Activated CD4-positive, alpha-beta T cell treated with anti-CD3 and anti-CD28 coated beads for 4 hours (primary cell): ENCODE measurements around the gene ATG9A.

Experiments used
- DNase-seq, 2 donors: peaks; one replicate each; pipeline ENCODE4 v3.0.0-alpha.2; 2020

ATG9A gene

DNA sequence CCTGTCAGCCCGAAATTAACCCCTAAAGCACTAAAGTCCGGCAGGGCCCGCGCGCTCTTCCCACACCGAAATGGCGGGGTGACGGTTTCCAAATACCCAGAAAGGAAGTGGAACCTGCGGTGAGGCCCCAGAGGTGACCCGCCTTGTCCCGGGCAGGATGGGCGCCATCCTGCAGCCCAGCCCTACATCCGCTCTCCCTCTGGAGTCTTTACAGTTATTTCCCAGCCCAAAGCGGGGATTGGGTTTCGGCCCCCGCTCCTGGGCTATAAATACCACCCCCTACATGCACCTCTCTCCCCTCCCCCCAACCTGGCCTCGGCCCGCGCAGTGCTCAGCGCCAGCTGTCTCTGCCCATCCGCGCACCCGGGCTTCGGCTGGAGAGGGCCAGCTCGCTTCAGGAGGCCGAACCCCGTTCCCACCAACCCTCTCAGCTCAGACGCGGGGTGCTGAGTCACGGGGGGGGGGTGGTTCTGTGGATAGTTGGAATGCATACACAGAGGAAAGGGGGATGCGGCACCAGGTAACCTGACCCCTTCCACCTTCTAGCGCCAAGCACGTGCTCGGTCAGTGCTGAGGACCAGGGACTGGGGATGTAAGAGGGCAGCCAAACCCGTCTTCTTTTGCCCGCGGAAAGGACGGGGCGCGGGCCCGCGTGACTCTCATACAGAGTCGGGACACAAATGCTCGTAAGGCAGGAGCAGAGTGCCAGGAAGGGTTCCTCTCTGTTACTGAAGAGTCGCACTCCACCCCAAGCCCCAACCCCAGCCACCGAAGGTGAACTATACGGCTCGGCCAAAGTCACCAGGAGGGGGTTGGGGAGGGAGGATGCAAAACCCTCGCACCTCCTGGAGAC, 23.7 kb upstream of the ATG9A start, which contains the start of gene TUBA4B:
TUBA4B (plus strand) TSS at position 344 of the 853 bp plus-strand sequence; CDS start at position 509, 165 bp downstream.
- peak; percentile 46 to 47 for DNase-seq

DNA sequence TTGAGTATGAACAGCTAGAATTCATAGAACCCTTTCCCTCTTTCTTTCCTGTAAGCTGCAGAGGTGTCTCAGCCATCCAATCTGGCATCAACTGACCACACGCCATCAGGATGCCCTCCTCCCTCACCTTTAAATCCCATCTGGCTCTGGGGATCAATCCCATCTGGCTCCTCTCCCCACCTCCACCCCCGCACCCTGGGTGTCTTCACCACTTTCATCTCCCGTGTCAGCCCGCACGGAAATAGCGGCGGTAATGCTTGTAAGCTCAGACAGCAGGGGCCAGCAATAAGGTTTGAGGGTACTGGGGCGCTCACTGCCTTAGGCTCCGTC, 23.1 kb upstream of the ATG9A start:
- peak; percentile 41 to 49 for DNase-seq

DNA sequence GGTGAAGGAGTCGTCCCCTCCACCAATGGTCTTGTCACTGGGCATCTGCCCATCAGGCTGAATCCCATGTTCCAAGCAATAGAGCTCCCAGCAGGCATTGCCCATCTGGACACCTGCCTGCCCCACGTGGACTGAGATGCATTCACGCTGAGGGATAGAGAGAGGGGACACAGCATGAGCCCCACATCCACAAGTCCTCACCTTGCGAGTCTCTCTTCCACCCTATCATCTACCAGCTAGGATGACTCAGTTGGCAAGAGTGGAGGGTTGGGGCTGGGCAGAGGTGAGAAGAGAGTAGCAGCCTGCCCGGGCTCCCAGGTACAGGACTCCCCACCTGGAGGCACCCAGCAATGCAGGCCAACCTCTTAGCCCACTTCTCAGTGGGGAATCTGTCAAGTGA, 22.6 kb upstream of the ATG9A start:
- DNase-seq, result peak; percentile 41 to 46

DNA sequence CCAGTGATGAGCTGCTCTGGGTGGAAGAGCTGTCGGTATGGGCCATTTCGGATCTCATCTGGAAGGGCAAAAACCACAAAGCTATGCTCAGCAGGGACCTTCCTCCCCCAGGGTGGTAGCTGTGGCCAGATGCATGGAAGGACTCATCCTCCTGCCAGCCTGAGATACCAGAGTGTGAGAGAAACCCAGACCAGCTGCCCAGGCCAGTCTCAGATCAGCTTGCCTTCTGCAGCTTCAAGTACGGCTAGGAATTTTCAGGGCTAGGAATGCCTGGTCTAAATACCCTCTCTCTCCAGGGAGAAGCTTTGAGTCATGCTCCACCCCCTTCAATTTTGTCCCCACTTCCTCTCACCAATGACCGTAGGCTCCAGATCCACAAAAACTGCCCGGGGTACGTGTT, 22.2 kb upstream of the ATG9A start:
- DNase-seq, result no peak

DNA sequence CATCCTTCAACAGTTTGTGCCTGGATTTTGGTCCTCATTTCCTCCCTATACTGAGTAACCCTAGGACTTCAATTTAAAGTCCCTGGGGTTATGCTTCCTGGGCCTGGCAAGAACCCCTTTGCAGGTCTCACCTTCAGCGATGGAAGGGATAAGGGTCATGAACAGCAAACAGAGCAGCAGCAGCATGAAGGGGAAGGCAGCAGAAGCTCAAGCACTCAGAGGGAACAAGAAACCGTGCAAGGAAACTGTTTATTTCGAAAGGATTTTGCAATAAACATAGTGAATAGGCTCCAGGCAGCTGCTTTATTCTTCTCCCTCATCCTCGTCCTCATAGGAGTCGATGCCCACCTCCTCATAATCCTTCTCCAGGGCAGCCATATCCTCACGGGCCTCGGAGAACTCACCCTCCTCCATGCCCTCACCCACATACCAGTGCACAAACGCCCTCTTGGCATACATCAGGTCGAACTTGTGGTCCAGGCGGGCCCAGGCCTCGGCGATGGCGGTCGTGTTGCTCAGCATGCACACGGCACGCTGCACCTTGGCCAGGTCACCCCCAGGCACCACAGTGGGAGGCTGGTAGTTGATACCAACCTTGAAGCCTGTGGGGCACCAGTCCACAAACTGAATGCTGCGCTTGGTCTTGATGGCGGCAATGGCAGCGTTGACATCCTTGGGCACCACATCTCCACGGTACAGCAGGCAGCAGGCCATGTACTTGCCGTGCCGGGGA, 20.8 kb upstream of the ATG9A start:
- no peak for DNase-seq

DNA sequence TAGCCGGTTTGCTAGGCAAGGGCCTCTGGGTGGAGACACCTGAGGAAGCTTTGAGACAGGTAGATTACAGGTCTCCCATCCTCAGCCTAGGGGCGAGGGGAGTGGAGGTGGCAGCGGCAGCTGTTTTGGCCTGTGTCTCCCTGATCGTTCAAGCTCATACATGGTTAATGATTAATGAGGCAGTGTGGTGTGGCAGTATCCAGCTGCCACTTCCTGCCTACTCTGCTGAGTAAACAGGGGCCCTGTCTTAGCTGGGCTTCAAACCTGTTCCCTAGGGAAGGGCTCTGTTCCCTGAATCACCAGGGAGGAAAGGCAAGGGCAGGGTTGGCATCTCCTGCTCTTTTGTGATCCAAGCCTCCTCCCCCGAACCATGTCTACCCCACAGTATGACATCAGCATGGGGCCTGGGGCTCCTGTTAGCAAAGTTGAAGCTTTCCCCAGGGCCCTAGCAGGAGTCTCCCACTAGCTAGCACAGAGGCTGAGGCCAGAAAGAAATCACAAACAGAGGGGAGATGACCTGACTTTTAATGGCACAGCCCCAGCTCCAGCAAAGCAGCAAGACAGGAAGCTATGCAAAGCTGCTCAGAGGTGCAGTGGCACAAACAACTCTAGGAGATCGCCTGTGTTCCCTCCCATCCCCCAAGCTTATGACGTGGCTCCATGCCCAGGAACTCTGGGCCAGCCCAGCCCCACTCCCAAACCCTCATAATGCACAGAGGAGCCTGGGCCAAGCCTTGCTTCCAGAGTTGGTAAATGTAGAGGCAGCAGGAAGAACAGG, 20.0 kb upstream of the ATG9A start:
- peak; percentile 40 to 44 for DNase-seq

DNA sequence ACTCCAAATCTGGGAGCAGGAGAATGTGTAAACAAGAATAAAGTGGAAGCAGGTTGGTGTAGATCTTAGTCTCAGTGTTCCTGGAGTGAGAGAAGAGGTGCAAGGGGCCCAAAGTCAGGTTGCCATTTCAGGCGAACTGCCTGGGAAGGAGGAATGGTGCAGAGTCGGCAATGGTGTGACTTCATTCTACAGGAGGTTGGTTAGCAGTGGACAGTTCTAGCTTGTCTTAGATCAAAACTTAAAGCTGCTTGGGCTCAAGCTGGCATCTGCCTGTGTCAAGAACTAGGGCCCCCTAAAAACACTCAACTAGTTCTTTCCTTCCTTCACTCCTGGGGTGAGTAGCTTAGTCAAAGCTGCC, 19.4 kb upstream of the ATG9A start:
- DNase-seq, result no peak

DNA sequence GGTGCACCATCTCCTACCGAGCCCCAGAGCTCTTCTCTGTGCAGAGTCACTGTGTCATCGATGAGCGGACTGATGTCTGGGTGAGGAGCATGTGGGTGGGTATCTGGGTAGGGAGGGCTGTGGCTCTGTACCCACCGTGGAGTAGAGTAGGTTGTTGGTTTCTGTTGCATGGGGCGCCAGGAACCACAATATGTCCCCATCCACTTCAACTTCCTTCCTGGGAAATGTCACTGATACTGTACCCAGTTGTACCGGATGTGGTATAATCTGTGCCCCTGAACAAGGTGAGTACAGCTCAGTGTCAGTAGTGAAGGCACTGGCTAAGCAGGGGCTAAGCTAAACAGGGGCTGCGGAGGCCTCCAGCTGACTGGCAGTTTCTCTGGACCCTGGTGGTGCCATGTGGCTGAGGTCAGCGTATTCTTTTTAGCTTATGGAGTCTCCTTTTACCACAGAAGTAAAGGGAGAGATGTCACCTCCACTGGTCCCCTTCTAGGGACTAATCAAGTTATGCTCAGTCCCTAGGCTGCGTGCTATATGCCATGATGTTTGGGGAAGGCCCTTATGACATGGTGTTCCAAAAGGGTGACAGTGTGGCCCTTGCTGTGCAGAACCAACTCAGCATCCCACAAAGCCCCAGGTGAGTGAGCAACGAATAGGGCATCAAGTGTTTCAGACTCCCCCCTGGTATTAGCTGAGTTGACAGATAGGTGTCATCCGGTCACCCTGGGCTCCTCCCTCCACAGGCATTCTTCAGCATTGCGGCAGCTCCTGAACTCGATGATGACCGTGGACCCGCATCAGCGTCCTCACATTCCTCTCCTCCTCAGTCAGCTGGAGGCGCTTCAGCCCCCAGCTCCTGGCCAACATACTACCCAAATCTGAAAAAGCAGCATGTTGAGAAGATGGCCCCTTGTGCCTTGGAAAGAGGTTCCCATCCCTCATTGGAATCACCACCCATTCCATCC, 18.5 kb upstream of the ATG9A start:
- peak; percentile 67 to 75 for DNase-seq

DNA sequence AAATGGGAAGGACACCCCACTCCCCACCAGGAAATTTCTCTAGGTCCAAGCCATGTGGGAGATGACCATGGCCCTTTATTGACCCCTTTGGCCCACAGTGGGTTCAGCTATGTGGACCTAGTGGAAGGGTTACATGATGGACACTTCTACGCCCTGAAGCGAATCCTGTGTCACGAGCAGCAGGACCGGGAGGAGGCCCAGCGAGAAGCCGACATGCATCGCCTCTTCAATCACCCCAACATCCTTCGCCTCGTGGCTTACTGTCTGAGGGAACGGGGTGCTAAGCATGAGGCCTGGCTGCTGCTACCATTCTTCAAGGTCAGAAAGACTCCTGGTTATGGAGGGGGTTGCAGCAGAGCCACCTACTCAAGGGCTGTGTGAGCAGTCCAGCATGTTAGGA, 17.1 kb upstream of the ATG9A start:
- DNase-seq, result no peak

DNA sequence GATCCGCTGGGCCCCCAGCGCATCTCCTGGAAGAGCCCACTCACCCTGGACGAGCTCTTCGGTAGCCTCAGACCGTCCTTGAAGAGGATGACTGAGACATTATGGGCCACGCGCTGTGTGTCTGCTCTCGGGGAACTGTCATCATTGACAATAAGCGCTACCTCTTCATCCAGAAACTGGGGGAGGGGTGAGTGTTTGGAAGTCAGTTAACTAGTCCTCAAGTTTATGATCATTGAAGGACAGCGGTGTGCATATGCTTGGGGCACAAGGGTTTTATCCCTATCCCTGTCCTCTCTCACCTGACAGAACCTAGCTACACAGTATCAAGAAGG, 16.4 kb upstream of the ATG9A start:
- DNase-seq, result peak in 1 of 2 donors; percentile 30

DNA sequence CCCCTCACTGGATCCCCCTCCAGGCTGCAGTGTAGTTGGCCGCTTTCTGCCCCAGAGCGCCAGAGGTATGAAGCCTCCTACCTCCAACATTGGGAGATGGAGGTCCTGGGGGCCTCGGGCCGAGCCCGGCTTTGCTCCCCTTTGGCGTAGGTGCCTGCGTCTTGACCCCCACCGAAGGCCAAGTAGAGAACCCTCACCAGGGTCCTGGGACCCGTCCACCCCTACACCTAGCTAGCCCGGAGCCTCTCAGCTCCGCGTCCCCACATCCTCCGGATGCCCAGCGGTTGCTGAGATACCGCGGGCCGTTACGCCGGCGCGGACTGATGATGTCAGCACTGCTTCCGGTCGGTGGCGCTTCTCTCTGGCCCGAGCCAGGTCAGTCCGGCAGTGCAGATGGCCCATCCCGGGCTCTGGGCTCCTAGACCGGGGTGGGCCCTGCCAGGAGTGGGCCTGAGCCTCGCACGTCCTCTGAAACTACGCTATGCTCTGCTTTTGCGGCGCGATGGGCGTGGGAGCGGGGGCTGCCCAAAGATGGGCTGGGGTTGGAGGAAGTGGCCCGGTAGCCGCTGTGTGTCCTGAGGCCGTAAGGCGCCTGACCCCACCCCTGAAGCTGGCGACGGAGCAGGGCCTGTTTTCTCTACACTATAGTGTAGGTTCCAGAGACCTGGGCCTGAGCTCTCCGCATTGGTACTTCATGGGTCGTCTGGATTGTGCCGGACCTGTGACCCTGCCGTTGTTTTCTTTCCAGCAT, 15.9 kb upstream of the ATG9A start, which contains the start of the genes GLB1L and STK16:
GLB1L (minus strand) TSS at position 297 of the 751 bp plus-strand sequence. CDS start 1,871 bp downstream, outside the sequence.
STK16 (plus strand) TSS at position 332 of the 751 bp plus-strand sequence. CDS start 521 bp downstream, outside the sequence.
- peak; percentile 82 to 83 for DNase-seq

DNA sequence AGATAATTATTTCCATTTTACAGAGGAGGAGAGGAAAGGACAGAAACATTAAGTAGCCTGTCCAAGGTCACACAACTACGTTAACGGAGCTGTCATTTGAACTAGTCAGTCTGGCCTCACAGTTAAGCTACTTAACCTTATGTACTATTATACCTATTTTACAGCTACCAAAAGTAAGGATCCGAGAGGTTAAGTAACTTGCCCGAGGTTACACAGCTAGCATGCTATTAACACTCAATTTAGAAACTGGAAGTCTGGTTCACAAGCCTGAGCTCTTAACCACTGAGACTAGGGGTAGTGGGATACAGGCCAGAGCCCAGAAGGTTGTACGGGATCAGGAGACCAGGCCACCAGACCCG, 15.3 kb upstream of the ATG9A start:
- no peak for DNase-seq

DNA sequence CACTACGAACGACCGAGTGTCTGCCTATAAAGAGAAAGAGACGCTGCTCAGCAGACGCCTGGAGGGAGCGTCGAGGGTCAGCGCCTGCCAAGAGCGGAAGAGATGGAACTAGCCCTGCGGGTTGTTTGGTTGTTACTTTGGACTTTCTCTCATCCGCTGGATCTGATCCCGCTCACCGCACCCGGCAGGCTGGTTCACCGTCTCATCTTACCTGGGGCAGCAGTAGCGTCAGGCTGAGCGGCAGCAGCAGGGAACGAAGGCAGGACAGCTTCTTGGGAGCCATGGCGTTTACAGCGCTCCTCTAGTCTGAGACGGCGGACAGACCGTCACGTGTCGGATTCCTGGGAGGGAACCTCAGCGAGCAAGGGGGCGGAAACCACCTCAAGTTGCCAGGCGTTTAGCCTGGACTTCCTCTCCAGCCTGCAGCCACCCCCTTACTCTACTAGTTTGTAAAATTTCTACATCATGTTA, 13.9 kb upstream of the ATG9A start:
- no peak for DNase-seq

DNA sequence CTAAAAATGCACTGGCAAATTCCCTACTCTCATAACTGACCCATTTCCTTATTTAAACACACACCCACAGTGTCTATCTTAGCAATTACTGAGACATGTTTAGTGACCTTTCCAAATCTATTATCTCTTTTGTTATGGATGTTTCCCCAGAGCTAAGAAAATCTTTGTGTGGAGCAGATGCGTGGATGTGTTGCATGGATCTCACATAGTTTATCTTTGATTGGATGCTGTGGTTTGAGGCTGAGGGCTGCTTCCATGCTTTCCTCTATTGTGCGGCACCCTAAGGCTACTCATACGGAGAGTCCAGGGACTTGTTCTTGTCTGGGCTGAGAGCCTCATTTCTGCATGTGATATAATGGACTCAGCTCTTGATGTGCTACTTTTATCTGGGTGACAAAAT, 4.9 kb upstream of the ATG9A start:
- DNase-seq, result no peak

DNA sequence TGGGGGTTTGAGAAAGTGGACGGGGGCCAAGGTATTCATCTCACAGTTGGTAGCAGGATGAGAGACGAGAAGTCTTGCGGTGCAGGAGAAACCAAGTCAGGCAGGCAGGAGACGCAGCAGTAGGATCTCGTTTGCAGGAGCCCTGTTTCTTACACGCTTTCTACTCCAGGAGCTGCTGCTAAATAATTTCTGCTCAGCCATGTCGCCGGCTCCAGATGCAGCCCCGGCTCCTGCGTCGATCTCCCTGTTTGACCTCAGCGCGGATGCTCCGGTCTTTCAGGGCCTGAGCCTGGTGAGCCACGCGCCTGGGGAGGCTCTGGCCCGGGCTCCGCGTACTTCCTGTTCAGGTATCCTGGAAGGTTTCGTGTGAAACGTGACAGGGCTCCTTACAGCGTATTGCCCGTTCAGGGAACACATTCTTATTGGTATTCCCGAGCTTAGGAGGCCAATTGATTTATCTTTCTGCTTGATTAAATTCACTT, 664 bp upstream of the ATG9A start:
- peak in 1 of 2 donors; percentile 35 for DNase-seq

DNA sequence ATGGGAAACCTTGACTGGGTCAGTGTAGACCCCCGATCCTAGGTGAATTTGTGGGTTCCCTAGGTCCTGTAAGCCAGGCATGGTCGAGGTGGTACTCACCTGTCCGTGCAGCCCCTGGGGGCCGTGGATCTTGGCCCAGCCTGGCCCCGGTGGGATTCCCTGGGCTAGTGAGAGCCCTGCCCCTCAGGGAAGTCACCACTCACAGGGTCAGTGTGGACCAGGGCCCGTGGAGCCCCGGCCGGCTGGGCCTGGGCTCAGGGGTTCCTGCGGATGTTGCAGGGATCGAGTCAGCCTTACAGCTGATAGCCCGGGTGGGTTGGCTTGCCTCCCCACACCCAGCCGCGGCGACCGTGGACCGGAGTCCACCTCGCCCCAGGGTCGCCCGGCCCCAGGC, 528 bp downstream of the ATG9A start:
- DNase-seq, result no peak

DNA sequence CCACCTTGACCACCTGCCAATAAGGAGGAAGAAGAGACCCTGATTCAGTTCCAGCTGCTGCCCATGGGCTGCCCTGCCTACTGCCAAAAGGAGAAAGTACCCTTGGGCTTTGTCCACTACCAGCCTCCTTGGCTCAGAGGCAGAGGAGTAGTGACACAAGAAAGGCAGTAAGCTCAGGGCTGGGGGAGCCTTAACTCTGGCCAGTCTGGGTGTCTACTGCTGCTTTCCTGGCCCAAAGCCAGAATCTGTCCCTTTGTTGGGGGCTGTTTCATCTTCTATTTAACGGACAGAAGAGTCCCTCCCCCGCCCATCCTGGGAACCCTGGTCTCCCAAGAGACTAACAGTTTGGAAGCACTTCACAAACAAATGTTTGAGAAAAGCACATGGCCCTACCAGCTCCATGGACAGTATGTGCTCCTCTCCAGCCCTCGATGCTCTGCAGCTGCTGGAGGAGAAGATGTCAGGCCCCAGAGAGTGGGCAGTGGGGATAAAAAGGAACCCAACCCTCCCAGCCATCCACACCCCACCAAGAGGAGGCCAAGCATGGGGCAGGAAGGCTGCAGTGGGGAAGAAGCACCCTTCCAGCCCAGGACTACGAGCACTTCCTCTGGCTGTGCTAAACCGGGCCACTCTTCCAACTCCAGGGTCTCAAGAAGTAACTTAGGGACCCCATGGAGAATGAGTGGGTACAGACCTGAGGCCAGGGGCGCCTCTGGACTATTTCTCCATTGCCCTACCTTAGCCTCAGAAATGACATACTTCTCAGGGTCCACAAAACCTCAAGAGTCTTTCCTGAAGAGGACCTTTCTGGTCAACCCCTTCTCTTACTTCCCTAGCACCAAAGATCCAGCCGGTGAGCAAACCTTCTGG, 1.2 kb downstream of the ATG9A start:
- DNase-seq, result no peak

DNA sequence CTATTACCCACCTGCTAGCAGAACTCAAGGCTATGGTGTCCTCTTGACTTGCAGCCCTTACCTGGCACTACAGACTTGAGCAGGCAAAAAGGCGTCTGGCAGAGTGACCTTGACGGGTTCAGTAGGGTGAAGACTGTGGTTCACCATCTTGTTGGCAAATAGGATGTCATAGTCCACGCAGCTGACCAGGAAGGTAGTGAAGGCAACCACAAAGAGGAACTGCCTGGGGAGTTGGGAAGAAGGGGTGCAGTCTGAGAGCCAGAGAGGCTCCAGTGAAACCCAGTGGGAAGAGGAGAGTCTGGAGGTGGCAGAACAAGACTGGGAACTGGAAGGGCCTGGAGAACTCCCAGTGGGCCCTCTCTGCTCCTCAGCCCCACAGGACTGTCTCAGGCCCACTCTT, 4.1 kb downstream of the ATG9A start:
- DNase-seq, result no peak

DNA sequence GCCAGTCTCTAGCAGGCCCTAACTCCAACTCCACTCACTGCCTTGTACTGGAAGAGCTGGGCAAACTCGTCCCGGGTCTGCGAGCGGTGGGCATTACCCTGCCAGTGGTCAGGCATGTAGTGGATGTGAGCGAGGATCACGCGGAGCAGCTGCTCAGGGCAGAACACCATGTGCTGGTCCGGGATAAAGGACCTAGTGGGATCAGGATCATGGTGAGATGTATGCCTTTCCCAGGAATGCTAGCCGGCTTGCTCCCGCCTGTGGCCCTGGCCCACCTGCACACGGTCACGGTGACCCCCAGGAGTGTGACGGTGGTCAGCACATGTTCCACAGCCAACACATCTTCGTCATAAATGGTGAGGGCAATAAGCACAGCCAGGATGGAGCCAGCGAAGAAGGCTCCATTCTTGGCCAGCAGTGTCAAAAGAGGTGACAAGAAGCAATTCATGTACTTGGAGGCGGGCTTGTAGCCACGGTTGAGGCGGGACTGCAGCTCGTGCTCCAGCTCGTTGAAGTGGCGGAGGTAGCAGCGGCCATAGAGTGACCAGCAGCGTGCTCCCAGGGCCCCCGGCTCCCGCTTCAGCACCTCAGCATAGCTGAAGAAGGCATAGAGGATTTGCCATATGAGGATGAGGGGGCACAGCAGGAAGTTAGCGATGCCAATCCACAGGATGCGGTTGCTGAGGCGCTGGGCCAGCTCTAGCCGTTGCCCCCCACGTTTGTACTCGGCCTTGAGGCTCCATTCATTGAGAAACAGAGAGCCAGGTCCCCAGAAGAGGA, 5.4 kb downstream of the ATG9A start:
- DNase-seq, result no peak
